Right kidney (tissue), 1 donor: ENCODE measurements around the gene C6orf136.
A peak's percentile ranks its signal among the peaks of the same experiment; 100 is the strongest.

ENCODE experiments used
- DNase-seq: peaks from one replicate; pipeline ENCODE4 v3.0.0-alpha.2; 2016

The C6orf136 gene

GRCh38 chr6:30615219-30615957 is 31.5 kb upstream of the C6orf136 start:
- DNase-seq = peak; percentile 72

- DNase-seq = peak; percentile 46
Measured at GRCh38 chr6:30615958-30616810, 30.7 kb upstream of the C6orf136 start.

- peak; percentile 95 for DNase-seq
Measured at GRCh38 chr6:30616811-30617564, 29.9 kb upstream of the C6orf136 start, which contains the start of gene PPP1R10. Gene PPP1R10, minus strand, starts transcription at chr6:30617243. Its CDS starts 7,299 bp downstream, at chr6:30609944.

- peak; percentile 96 for DNase-seq
Measured at GRCh38 chr6:30617565-30618269, 29.2 kb upstream of the C6orf136 start, which contains the start of gene MRPS18B. Gene MRPS18B, plus strand, starts transcription at chr6:30617840. Its CDS starts 26 bp downstream, at chr6:30617866.

GRCh38 chr6:30618270-30618797 is 28.6 kb upstream of the C6orf136 start:
- DNase-seq = no peak

GRCh38 chr6:30619561-30619960 is 27.4 kb upstream of the C6orf136 start:
- DNase-seq = no peak

GRCh38 chr6:30625511-30625910 is 21.4 kb upstream of the C6orf136 start:
- no peak for DNase-seq

GRCh38 chr6:30626484-30627366 is 20.2 kb upstream of the C6orf136 start, which contains the start of gene ATAT1:
Gene ATAT1, plus strand, starts transcription at chr6:30626874.
- peak; percentile 84 for DNase-seq

GRCh38 chr6:30635834-30636233 is 11.1 kb upstream of the C6orf136 start:
- no peak for DNase-seq

GRCh38 chr6:30640481-30640880 is 6.5 kb upstream of the C6orf136 start:
- no peak for DNase-seq

GRCh38 chr6:30641048-30641447 is 5.9 kb upstream of the C6orf136 start:
- no peak for DNase-seq

- no peak for DNase-seq
Measured at GRCh38 chr6:30643656-30644055, 3.3 kb upstream of the C6orf136 start.

- no peak for DNase-seq
Measured at GRCh38 chr6:30644769-30645168, 2.2 kb upstream of the C6orf136 start.

- no peak for DNase-seq
Measured at GRCh38 chr6:30645989-30646388, 944 bp upstream of the C6orf136 start.

GRCh38 chr6:30647242-30648116 is 546 bp downstream of the C6orf136 start:
- DNase-seq = peak; percentile 97

- no peak for DNase-seq
Measured at GRCh38 chr6:30651143-30651542, 4.2 kb downstream of the C6orf136 start.

- DNase-seq = no peak
Measured at GRCh38 chr6:30654798-30655742, 8.1 kb downstream of the C6orf136 start.

- DNase-seq = no peak
Measured at GRCh38 chr6:30655743-30656094, 8.8 kb downstream of the C6orf136 start.
